Panc1 (cell line): ENCODE data around the gene OPA1. TPM values are rescaled to one million over a fixed set of nuclear protein-coding genes. Genes with fewer than 3 reads are reported as not detected.

Experiments
- ATAC-seq: fragments of 200-7000 bp; cut with Tn5 transposase; 2 replicates; pipeline ENCODE4 v1.9.1; 2020; ENCODE audit warnings: mild to moderate bottlenecking, moderate library complexity
- BruUV-seq: library from RNA; stranded (reverse); fragments of 400-500 nt; replicated peaks from 2 replicates; lab custom pipeline; 2021; lab: Mats Ljungman, UMichigan
- CTCF ChIA-PET: fragments of 300-600 bp; sonication (Branson Sonifier 250); formaldehyde crosslinking; loops from one replicate; lab custom pipeline; 2022; ENCODE audit warnings: antibody characterized with exemption; lab: Charles Lee
- POLR2A ChIA-PET: fragments of 300-600 bp; sonication (Branson Sonifier 250); formaldehyde crosslinking; loops from one replicate; lab custom pipeline; 2022; ENCODE audit warnings: antibody characterized with exemption; lab: Charles Lee
- DNase-seq: peaks from one replicate; pipeline ENCODE4 v3.0.0-alpha.2; 2010; ENCODE audit warnings: low read depth, low spot score
- H3K27ac ChIP-seq: 2 replicates; pipeline ENCODE4 v1.5.1; 2011; ENCODE audit warnings: mild to moderate bottlenecking, low read length, inconsistent platforms
- H3K27me3 ChIP-seq: fragments of 200-500 bp; sonication (Bioruptor generic); 2 replicates; pipeline ENCODE4 v1.6.0; 2014; ENCODE audit warnings: low read length, inconsistent platforms; ENCODE audit not compliant: control insufficient read depth, insufficient read depth
- H3K36me3 ChIP-seq: fragments of 200-500 bp; sonication (Bioruptor generic); 2 replicates; pipeline ENCODE4 v1.5.1; 2014; ENCODE audit warnings: inconsistent platforms, mild to moderate bottlenecking, low read length, moderate library complexity; ENCODE audit not compliant: control insufficient read depth, insufficient read depth
- H3K4me1 ChIP-seq: 2 replicates; pipeline ENCODE4 v1.5.1; 2011; ENCODE audit warnings: inconsistent platforms, mild to moderate bottlenecking, low read length, moderate library complexity; ENCODE audit not compliant: control insufficient read depth, insufficient read depth
- H3K4me3 ChIP-seq, 2 experiments: 2 replicates each; pipeline ENCODE4 v1.5.1; 2011 to 2012; ENCODE audit warnings: low read depth in 2 of 2, low read length in 2 of 2, mild to moderate bottlenecking in 2 of 2, inconsistent platforms in 1 of 2, moderate library complexity in 1 of 2
- H3K9me3 ChIP-seq: fragments of 200-500 bp; sonication (Bioruptor generic); 2 replicates; pipeline ENCODE4 v1.5.1; 2014; ENCODE audit warnings: low read depth, mild to moderate bottlenecking, inconsistent platforms, low read length, moderate library complexity; ENCODE audit not compliant: control insufficient read depth, insufficient read depth
- POLR2AphosphoS5 ChIP-seq: IDR thresholded peaks from 2 replicates; pipeline ENCODE4 v1.6.1; 2012; ENCODE audit warnings: mild to moderate bottlenecking, low read depth, low read length, moderate library complexity
- REST ChIP-seq, 2 experiments: IDR thresholded peaks; 2 replicates each; pipeline ENCODE4 v1.6.1; 2011 to 2012; ENCODE audit warnings: low read depth in 2 of 2, control low read depth in 1 of 2, low read length in 1 of 2, mild to moderate bottlenecking in 1 of 2, moderate library complexity in 1 of 2; ENCODE audit not compliant: insufficient read depth in 1 of 2
- SIN3A ChIP-seq: IDR thresholded peaks from 2 replicates; pipeline ENCODE4 v1.6.1; 2012; ENCODE audit warnings: low read depth, mild to moderate bottlenecking, low read length, moderate library complexity, borderline replicate concordance; ENCODE audit not compliant: insufficient read depth
- TCF7L2 ChIP-seq: IDR thresholded peaks from 2 replicates; pipeline ENCODE4 v1.6.1; 2011; ENCODE audit warnings: mild to moderate bottlenecking, low read depth, low read length, inconsistent platforms
- in situ Hi-C: cut with HindIII; loops from 2 replicates; pipeline ENCODE4 v1.10.0; 2016; ENCODE audit warnings: low sequenced_read_pairs, low pct_unique_long_range_greater_than_20kb
- intact Hi-C: fragments of 100-400 bp; cut with micrococcal nuclease; formaldehyde crosslinking; loops from one replicate; pipeline ENCODE4 v1.10.0; 2022; ENCODE audit not compliant: unreplicated experiment
- total RNA-seq: library from RNA; stranded (reverse); gene quantifications from one replicate; pipeline ENCODE4 v1.2.1, GENCODE V29; 2021; ENCODE audit not compliant: unreplicated experiment
- TF ChIP-seq, protein P1 (sequence below): fragments of 450-650 bp; IDR thresholded peaks from 2 replicates; pipeline ENCODE4 v1.5.1; 2017; ENCODE audit warnings: mild to moderate bottlenecking

Gene OPA1
- total RNA-seq, 1 experiment from 2014 or later = 109 TPM

GRCh38 chr3:193729088-193729465 is 136.1 kb downstream of the OPA1 start:
- no peak for DNase-seq
- CTCF ChIA-PET = interaction anchor here (0.6 kb wide), 1 partner anchor 51 kb away, joined by 3 read pairs; no protein-coding TSS in a partner anchor
- in situ Hi-C loops = no loop called here
- TF ChIP-seq POLR2AphosphoS5 = no peak
- TF ChIP-seq, protein P1, sequence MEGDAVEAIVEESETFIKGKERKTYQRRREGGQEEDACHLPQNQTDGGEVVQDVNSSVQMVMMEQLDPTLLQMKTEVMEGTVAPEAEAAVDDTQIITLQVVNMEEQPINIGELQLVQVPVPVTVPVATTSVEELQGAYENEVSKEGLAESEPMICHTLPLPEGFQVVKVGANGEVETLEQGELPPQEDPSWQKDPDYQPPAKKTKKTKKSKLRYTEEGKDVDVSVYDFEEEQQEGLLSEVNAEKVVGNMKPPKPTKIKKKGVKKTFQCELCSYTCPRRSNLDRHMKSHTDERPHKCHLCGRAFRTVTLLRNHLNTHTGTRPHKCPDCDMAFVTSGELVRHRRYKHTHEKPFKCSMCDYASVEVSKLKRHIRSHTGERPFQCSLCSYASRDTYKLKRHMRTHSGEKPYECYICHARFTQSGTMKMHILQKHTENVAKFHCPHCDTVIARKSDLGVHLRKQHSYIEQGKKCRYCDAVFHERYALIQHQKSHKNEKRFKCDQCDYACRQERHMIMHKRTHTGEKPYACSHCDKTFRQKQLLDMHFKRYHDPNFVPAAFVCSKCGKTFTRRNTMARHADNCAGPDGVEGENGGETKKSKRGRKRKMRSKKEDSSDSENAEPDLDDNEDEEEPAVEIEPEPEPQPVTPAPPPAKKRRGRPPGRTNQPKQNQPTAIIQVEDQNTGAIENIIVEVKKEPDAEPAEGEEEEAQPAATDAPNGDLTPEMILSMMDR = no peak
- TF ChIP-seq REST (IDR thresholded peaks at IDR 0.05; ENCODE audit: insufficient read depth in 1 of 2, low read depth in 2 of 2, low read length in 1 of 2) = no peak
- TF ChIP-seq TCF7L2 = no peak
- no peak for TF ChIP-seq SIN3A
- no peaks in the 10 kb centered on the region for H3K4me1 ChIP-seq
- H3K4me3 ChIP-seq = no peak overlapping the region
- ATAC-seq = no peak
- intact Hi-C loops = no loop called here
- no peak overlapping the region for H3K27ac ChIP-seq
- H3K9me3 ChIP-seq = no peaks in the 10 kb centered on the region
- POLR2A ChIA-PET = no interaction called here
- no peaks in the 10 kb centered on the region for H3K36me3 ChIP-seq
- no peaks in the 10 kb centered on the region for H3K27me3 ChIP-seq
- no TSS peak for BruUV-seq

GRCh38 chr3:193729601-193730000 is 136.6 kb downstream of the OPA1 start:
- ATAC-seq = no peak

More at GRCh38 chr3:193729601-193730000, 136.6 kb downstream of the OPA1 start:
- no TSS peak for BruUV-seq
- no peaks in the 10 kb centered on the region for H3K9me3 ChIP-seq
- ChIA-PET CTCF (no interaction called here), POLR2A (no interaction called here)
- H3K27me3 ChIP-seq = no peaks in the 10 kb centered on the region
- in situ Hi-C loops = no loop called here
- no peak overlapping the region for H3K4me3 ChIP-seq
- TF ChIP-seq TCF7L2 (no peak), REST (IDR thresholded peaks at IDR 0.05; ENCODE audit: insufficient read depth in 1 of 2, low read depth in 2 of 2, low read length in 1 of 2) (no peak), SIN3A (no peak), POLR2AphosphoS5 (no peak)
- TF ChIP-seq, protein P1 = no peak
- H3K4me1 ChIP-seq = no peaks in the 10 kb centered on the region
- no peak for DNase-seq
- H3K27ac ChIP-seq = no peak overlapping the region
- intact Hi-C loops = no loop called here
- no peaks in the 10 kb centered on the region for H3K36me3 ChIP-seq
